HG03520 (cell line): ENCODE measurements around the gene PINK1.

Source experiments
- ATAC-seq: cut with Tn5 transposase; IDR thresholded peaks from one replicate; pipeline ENCODE4 v1.9.1; 2021; ENCODE audit warnings: mild to moderate bottlenecking, moderate library complexity; ENCODE audit not compliant: unreplicated experiment

PINK1 gene

DNA sequence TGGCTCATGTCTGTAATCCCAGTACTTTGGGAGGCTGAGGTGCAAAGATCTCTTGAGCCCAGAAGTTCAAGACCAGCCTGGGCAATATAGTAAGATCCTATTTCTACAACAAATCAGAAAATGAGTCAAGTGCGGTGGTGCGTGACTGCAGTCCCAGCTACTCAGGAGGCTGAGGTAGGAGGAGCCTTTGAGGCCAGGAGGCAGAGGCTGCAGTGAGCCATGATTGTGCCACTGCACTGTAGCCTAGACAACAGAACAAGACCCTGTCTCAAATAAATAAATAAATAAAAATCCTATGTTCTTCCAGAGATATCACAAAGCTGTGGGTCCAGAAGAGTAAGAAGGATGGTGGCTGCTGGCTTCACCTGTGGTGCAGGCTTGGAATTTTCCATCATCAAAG, 22.3 kb upstream of the PINK1 start:
- no peak for ATAC-seq

DNA sequence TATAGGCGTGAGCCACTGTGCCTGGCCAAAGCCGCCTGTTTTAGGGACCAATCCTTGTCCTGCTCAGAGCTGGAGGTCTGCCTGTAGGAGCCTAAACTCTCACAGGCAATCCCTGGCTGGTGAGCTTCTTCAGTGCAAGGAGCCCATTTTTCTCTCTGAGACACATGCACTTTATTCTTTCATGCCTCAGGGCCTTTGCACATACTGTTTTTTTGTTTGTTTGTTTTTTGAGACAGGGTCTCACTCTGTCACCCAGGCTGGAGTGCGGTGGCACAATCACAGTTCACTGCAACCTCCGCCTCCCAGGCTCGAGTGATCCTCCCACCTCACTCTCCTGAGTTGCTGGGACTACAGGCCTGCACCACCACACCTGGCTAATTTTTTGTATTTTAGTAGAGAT, 21.6 kb upstream of the PINK1 start:
- no peak for ATAC-seq

DNA sequence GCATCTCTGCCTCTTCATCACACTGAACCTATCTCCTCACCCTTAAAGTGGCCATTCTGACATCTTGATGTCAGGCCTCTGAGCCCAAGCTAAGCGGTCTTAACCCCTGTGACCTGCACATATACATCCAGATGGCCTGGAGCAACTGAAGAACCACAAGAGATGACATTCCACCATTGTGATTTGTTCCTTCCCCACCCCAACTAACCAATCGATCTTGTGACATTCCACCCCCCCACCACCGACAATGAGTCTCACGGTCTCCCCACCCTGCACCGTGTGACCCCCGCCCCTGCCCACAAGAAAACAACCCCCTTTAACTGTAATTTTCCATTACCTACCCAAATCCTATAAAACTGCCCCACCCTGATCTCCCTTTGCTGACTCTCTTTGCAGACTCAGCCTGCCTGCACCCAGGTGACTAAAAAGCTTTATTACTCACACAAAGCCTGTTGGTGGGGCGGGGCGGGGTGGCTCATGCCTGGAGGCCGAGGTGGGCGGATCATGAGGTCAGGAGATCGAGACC, 21.0 kb upstream of the PINK1 start:
- ATAC-seq = no peak

DNA sequence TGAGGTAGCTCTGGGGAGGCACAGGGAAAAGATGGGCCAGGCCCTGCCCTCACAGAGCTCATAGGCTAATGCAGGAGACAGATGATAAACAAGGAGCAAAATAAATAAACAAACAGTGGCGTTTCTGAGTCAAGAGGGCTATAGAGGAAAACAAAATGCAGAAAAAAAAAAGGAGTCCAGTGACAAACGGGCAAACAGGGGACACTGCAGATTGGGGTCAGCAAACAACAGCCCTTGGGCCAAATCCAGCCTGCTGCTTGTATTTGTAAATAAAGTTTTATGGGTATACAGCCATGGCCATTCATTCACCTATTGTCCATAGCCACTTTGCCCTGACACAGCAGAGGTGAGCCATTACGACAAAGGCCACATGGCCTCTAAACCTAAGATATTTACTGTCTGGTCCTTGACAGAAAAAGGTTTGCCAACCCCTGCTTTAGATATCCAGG, 19.1 kb upstream of the PINK1 start:
- ATAC-seq = no peak

DNA sequence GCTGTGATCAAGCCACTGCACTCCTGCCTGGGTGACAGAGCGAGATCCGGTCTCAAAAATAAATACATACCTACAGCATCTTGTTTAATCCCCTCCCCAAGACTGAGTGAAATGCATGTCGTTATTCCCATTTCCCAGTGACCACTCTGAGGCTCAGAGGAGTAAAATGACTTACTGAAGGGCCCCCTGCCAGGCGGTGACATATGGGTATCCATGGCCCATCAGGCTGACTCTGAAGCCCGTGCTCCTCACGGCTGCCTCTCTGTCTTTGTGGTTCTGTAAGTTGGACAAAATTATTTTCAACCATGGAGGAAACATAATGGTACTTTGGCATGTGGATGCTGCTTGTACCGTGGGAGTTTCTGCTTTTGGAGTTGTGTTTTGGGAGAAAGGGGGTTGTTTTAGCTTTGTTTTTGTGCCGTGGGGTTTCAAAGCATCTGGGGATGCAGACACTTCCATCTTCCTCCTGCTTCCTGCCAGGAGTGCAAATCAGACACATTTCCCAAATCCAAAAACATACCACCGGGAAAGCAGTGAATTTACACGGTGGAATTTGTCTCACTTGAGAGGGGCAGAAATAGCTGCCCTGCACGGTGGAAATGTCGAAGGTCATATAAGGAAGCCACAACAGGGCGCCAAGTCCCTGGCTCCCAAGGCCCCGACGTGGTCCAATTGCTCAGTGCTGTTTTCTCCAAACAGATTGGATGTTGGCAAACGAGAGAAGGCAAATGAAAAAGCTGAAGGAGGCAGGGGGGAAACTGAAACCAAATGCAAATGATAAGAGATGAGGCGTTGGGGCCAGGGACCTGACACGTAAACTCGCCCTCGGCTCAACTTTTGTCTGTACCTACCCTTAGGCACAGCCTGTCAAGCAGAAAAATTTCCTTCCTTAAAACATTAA, 17.1 kb upstream of the PINK1 start:
- ATAC-seq = no peak

DNA sequence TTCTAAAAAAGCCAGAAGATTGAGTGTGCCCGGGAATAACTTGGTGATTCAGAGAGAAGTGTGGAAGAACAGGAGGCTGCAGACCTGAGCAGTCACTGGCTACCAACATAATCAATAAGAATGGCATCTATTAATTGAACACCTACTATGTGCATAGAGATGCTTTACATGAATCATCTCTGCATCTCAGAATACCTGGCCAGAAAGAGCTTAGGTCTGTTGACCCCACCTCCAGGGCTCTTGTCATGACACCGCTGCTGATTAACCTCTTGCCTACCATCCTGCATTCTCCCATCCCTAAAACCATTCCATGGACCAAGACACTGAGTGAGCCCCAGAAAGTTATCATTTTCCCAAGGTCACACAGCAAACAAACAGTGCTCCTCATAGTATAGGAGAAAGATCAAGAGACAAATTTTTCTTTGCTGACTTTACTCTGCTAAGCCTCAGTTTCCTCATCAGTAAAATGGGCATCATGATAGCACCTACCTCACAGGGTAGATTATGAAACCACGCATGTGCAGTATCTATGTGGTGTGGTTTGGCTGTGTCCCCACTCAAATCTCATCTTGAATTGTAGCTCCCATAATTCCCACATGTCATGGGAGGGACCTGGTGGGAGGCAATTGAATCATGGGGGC, 16.3 kb upstream of the PINK1 start:
- no peak for ATAC-seq

DNA sequence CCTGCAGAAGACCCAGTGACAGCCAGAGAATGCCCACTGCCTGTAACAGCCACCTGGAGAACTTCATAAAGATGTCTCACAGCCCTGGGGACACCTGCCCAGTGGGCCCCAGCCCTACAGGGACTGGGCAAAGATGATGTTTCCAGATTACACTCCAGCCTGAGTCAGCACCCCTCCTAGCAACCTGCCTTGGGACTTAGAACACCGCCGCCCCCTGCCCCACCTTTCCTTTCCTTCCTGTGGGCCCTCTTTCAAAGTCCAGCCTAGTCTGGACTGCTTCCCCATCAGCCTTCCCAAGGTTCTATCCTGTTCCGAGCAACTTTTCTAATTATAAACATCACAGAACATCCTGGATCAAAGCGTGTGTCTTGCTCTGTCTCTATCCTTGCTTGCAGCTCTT, 14.7 kb upstream of the PINK1 start:
- no peak for ATAC-seq

DNA sequence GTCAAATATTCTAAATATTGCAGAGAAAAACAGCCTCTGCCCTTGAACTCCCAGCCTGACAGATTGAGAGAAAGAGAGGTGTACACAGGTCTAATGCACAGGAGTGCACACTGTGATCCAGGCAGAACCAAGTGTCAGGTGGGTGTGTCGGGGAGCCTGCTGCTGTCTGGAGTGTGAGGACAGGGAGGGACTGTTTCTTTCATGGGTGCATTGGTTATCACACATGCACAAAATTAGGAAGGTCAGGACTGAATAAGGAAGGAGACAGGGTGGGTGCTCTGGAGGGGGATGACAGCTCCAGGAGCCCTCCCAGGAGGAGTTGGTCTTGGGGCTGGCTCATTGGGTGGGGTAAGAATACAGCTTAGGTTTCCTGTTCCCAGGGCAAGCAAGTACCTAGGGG, 13.3 kb upstream of the PINK1 start:
- ATAC-seq = no peak

DNA sequence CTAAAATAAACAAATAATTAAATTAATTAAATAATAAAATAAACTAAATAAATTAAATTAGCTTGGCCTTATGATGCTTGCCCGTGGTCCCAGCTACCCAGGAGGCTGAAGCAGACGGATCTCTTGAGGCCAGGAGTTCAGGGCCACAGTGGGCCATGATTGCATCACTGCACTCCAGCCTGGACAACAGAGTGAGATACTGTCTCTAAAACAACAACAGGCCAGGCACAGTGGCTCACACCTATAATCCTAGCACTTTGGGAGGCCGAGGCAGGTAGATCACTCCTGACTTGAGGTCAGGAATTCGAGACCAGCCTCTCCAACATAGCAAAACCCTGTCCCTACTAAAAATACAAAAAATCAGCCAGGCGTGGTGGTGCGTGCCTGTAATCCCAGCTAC, 12.2 kb upstream of the PINK1 start:
- no peak for ATAC-seq

DNA sequence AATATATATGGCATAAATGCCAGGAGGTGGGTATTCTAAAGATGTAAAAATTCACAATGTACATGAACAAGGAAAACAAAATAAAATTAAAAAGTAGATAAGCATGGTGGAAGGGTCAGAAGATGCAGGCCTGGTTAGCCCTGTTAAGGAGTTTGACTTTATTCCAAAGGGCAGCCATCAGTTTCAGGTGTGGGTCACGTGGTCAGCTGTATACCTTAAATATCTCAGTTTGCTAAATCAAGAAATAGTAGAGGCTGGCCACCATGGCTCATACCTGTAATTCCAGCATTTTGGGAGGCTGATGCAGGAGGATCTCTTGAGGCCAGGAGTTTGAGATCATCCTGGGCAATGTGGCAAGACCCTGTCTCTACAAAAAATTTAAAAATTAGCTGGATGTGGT, 8.5 kb upstream of the PINK1 start:
- no peak for ATAC-seq

DNA sequence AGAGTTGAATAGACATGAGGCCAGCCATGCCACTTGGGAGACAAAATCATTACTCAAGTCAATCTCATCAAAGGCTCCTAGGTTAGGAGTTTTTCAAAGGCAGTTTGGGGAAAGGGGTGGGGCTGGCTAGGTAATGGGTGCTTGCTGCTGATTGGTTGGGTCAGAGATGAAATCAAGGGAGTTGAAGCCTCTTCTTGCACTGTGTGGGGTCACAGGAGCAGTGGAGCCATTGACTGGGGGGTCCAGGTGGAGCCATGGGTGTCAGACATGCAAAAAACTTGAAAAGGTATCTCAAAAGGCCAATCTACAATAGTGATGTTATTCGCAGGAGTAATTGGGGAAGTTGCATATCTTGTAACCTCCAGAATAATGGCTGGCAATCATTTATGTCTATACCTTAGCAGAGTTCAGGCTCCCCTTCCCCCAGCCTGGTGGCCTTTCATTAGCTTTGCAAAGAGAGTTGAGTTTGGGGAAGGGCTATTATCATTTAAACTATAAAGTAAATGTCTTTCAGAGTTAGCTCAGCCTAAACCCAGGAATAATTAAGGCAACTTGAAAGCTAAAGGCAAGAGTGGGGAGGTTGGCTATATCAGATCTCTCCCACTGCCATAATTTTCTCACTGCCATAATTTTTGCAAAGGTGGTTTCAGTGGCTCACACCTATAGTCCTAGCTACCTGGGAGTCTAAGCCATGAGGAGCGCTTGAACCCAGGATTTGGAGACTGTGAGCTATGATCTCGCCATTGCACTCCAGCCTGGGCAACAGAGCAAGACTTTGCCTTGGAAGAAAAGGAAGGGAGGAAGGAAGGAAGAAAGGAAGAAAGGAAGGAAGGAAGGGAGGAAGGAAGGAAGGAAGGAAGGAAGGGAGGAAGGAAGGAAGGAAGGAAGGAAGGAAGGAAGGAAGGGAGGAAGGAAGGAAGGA, 7.8 kb upstream of the PINK1 start:
- no peak for ATAC-seq

DNA sequence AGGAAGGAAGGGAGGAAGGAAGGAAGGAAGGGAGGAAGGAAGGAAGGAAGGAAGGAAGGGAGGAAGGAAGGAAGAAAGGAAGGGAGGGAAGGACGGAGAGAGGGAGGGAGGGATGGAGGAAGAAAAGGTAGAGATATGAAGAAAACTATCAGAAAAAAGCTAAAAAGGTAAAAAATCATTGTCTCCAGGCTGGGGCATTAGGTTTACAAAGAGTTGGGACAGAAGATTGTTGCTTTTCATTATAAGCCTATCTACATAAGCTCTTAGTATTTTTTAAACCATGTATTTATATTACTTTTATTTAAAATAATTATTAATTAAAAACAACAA, 7.2 kb upstream of the PINK1 start:
- no peak for ATAC-seq

DNA sequence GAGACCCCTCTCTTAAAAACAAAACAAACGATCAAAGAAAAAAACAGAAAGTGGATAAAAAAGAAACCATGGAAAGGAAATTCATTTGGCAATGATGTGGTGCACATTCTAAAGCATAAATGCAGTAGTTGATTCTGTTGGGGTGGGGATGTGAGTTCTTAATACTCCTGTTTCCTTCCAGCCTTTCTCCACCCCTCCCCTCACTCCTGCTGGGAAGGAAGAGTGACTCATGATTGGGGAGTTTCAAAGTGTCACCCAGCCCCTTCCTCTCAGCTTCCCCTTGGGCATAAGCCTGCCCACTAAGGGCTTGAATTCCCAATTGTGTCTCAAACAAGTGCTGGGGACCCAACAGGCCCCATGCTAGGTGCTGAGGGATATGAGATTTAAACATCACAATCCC, 6.7 kb upstream of the PINK1 start:
- no peak for ATAC-seq

DNA sequence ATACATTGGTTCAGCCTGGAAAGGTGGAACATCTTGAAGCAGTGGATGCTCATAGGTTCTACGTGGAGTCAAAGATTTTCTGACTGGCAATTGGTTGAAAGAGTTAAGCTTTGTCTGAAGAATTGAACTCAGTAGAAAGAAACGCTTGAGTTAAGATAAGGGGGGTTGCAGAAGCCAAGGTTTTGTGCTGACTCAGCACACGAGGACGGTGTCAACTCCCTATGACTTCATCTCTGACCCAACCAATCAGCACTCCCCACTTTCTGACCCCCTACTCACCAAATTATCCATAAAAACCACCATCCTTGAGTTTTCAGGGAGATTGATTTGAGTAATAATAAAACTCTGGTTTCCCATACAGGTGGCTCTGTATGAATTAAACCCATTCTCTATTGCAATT, 2.5 kb upstream of the PINK1 start:
- no peak for ATAC-seq

DNA sequence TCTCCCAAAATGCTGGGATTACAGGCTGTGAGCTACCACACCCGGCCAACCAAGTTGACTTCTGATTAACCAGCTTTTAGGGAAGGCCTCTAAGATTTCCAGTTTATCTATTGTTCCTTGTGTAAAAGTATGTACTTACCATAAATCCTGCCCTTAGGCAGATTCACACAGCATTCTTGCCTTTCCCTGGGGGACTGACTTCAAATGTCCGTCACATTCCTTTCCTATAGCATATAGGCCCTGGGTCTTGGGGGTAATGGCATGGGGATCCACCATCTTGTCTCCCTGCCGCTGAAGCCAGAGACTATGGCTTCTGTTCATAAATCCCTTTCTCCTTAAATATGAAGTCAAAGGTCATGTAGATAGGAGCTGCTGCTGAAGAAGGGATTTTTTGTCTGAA, 872 bp upstream of the PINK1 start:
- no peak for ATAC-seq

DNA sequence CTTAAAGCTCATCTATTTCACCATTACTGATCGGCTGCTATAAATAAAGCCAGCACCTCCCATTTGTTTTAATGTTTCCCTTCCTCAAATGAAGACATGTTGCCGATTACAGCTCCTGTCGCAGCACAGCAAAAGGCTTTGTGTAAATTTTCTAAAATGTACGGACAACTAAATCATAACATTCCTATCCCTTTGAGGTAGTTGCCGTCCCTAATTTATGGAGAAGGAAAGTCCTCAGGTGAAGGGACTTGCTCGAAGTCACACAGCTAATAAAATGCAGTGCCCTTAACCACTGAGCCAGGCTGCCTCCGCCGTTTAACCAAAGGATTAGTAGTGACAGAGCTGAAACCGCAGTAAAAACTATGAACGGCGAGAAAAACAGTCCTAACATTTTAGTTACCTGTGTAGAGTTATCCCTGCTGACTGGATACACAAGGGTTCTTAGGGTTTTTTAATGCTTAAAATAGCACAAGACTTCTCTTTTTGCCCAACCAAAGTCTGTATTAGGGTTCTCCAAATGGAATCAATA, 871 bp downstream of the PINK1 start:
- ATAC-seq = no peak

DNA sequence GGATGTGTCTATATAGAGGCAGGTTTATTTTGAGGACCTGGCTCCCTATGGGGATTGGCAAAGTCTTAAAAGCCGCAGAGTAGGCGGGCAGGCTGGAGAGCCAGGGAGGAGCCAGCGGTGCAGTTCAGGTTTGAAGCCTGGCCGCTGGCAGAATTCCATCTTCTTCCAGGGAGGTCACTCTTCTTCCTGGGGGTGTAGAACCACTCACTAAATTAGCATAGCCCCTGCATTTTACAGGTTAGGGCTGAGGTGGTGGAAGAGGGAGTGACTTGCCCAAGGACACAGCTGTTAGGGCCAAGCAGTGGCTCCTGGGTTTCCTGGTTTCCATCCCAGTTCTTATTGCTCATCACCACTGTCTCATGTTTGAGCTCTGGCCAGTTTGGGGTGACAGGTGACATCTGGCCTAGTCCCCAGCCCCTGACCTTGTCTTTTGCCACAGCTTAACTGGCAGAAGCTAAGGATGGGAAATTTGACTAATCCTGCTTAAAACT, 1.4 kb downstream of the PINK1 start:
- ATAC-seq = no peak

DNA sequence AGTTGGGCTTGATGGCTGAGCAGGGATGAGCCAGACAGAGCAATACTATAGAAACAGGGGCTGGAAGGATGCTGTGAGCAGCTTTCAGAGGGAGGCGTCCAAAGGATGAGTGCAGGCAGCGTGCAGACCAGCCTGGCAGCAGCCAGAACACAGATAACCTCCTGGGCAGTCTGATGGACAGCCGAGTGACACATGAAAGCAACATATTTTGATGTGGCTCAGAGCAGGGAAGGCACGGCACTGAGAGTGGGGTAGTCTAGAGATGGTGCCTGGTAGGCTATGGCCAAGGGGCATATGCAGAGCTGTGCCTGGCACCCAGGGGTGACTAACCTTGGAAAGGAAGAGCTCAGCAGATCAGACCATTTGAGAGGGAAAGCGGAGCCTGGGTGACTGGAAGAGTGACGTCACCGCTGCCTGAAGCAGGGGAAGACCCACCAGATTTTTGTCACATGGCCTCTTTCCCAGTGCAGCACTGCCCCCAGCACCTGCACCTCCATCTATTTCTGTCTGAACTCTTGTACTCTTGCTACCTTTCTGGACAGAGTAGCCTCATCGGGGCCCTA, 3.6 kb downstream of the PINK1 start:
- no peak for ATAC-seq

DNA sequence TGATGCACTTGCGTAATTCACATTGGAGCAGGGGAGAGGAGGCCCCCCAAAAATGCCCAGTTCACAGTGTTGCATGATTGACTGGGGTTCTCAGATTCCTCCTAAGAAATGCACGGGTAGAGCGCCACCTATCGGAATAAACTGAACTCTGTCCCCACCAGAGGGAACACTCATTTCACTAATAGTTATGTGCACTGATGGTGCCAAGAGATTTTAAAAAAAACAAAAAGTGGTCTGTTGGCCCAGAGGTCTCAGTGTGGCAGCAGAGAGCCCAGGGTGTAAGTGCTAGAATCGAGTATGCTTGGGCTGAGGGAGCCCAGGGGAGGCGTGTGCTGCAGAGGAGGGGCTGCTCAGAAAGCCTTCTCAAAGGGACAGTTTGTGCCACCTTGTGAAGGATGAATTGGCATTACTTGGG, 6.9 kb downstream of the PINK1 start:
- peak; percentile 48 for ATAC-seq

DNA sequence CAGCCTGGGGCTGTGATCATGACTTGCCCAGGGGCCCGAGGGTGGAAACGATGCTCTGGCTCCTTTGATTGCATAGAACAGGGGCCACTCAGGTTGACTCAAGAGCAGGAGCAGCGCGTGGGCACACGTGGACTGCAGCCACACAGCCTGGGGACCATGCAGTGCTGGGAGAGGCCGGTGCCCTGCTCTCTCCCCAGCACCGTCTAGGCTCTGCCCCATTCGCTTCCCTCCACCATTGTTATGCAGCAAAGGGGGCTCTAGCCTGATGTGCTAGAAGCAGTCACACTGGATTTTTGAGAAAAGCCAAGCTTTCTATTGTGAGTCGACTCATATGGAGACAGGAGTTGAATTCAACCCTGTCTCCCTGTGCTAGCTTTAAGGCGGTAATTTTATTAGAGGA, 8.7 kb downstream of the PINK1 start:
- no peak for ATAC-seq

DNA sequence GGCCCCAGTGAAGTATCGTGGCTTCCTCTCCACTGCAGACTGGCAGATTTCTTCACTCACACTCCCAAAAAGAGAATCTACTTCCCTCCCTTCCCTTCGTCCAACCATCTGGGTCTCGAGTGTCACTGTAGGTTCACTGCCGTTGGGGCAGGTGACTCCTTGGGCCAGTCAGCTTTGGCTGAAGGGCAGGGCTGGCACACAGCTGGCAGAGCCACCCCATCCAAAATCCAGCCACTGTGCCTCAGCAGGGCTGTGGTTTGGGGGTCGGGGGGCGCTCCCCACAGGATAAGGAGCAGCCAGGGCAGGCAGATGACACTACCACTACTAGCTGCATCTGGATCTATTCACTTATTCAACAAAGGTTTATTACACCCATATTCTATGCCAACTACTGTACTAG, 9.8 kb downstream of the PINK1 start:
- no peak for ATAC-seq
